Endodermal cell (in vitro differentiated cells): ENCODE results near the gene HOMER2. TPM values are rescaled to one million over a fixed set of nuclear protein-coding genes. Genes with fewer than 3 reads are reported as not detected.

Experiments
- DNase-seq: peaks from one replicate; pipeline ENCODE4 v3.0.0-alpha.2; 2017
- H3K27ac ChIP-seq: 2 replicates; pipeline ENCODE4 v1.5.1; 2013; ENCODE audit warnings: mild to moderate bottlenecking, low read depth, low read length, moderate library complexity
- H3K27me3 ChIP-seq: 2 replicates; pipeline ENCODE4 v1.6.1; 2013; ENCODE audit warnings: mild to moderate bottlenecking, low read length, moderate library complexity; ENCODE audit not compliant: insufficient read depth, control insufficient read depth, poor library complexity, severe bottlenecking
- H3K36me3 ChIP-seq: 2 replicates; pipeline ENCODE4 v1.7.0; 2013; ENCODE audit warnings: mild to moderate bottlenecking, low read length, moderate library complexity; ENCODE audit not compliant: control insufficient read depth, insufficient read depth
- H3K4me1 ChIP-seq: one replicate; pipeline ENCODE4 v1.7.0; 2013; ENCODE audit warnings: low read length; ENCODE audit not compliant: control insufficient read depth, insufficient read depth
- H3K4me3 ChIP-seq: 2 replicates; pipeline ENCODE4 v1.5.1; 2013; ENCODE audit warnings: mild to moderate bottlenecking, low read length, moderate library complexity
- H3K9ac ChIP-seq: 2 replicates; pipeline ENCODE4 v1.6.1; 2013; ENCODE audit warnings: mild to moderate bottlenecking, low read length, moderate library complexity; ENCODE audit not compliant: poor library complexity, severe bottlenecking; ENCODE audit errors: extremely low read depth
- H3K9me3 ChIP-seq: 2 replicates; pipeline ENCODE4 v1.6.1; 2013; ENCODE audit warnings: mild to moderate bottlenecking, low read length, moderate library complexity; ENCODE audit not compliant: control insufficient read depth
- H3K27ac Mint-ChIP-seq: 2 replicates; pipeline ENCODE4 v1.8.0; 2020; ENCODE audit warnings: mixed read lengths
- H3K27me3 Mint-ChIP-seq: 2 replicates; pipeline ENCODE4 v1.8.0; 2021; ENCODE audit warnings: mild to moderate bottlenecking, mixed read lengths; ENCODE audit not compliant: insufficient read depth
- H3K36me3 Mint-ChIP-seq: 2 replicates; pipeline ENCODE4 v1.8.0; 2020; ENCODE audit warnings: low read depth, mixed read lengths
- H3K4me1 Mint-ChIP-seq: 2 replicates; pipeline ENCODE4 v1.8.0; 2020; ENCODE audit warnings: mixed read lengths
- H3K4me3 Mint-ChIP-seq: 2 replicates; pipeline ENCODE4 v1.8.0; 2020; ENCODE audit warnings: mild to moderate bottlenecking, moderate library complexity, mixed read lengths
- H3K9me3 Mint-ChIP-seq: 2 replicates; pipeline ENCODE4 v1.8.0; 2020; ENCODE audit warnings: mild to moderate bottlenecking, mixed read lengths
- WGBS, 2 experiments: methylation state at CpG; one replicate each; pipeline versions ENCODE4 v1.1.5 to v1.1.7; 2013; ENCODE audit warnings: missing lambda C conversion rate in 2 of 2, mixed read lengths in 1 of 2; ENCODE audit not compliant: insufficient coverage in 1 of 2, insufficient read length in 1 of 2; 5-methylcytosine and 5-hydroxymethylcytosine counted together
- total RNA-seq, 2 donors: library from RNA; stranded (reverse); fragmentation: NEBNext Ultra II Directional in 1 of 2; extraction: Animal tissue kit (Norgen Biotek cat#: 25700) in 1 of 2; gene quantifications; 2 replicates in 1 of 2; 3 replicates in 1 of 2; pipeline ENCODE4 v1.2.1, GENCODE V29; 2021
- TF ChIP-seq, protein P1 (sequence below): fragments of 200-600 bp; sonication (generic); conservative IDR thresholded peaks from 2 replicates; pipeline ENCODE4 v1.5.0; 2021; ENCODE audit warnings: antibody characterized with exemption, mild to moderate bottlenecking

Gene HOMER2
- total RNA-seq, 2 donors from 2014 or later: 31.8 to 32.7 TPM

DNA sequence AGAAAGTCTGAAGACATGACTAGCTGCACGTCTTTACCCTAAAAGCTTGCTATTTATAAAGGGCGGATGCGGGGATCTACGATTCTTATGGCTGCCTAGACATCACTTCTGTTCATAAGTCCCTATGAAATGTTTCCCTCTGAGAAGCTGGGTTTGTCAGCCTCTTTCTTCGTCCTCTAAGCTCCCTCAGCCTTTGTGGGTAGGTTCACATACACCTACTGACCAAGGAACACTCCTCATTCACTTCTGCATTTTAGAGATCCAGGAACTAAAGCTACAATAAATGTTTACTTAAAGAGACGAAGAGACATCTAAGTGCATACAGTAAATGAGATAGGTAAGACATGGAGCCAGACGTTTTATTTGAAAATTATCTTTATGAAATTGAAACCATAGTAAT is 16.8 kb upstream of the HOMER2 start:
- no peaks in the 10 kb centered on the region for H3K36me3 Mint-ChIP-seq
- WGBS, 2 experiments: 91 to 94% methylated on average over 6 to 7 of the region's 7 CpGs
- H3K36me3 ChIP-seq: no peaks in the 10 kb centered on the region
- H3K4me3 Mint-ChIP-seq: no peak overlapping the region
- peaks cover 3% of the 10 kb centered on the region for H3K4me1 Mint-ChIP-seq
- no peak overlapping the region for H3K27ac ChIP-seq
- H3K27me3 Mint-ChIP-seq: no peaks in the 10 kb centered on the region
- H3K27ac Mint-ChIP-seq: no peak overlapping the region
- TF ChIP-seq, protein P1, sequence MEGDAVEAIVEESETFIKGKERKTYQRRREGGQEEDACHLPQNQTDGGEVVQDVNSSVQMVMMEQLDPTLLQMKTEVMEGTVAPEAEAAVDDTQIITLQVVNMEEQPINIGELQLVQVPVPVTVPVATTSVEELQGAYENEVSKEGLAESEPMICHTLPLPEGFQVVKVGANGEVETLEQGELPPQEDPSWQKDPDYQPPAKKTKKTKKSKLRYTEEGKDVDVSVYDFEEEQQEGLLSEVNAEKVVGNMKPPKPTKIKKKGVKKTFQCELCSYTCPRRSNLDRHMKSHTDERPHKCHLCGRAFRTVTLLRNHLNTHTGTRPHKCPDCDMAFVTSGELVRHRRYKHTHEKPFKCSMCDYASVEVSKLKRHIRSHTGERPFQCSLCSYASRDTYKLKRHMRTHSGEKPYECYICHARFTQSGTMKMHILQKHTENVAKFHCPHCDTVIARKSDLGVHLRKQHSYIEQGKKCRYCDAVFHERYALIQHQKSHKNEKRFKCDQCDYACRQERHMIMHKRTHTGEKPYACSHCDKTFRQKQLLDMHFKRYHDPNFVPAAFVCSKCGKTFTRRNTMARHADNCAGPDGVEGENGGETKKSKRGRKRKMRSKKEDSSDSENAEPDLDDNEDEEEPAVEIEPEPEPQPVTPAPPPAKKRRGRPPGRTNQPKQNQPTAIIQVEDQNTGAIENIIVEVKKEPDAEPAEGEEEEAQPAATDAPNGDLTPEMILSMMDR: no peak
- H3K9me3 ChIP-seq: no peaks in the 10 kb centered on the region
- H3K4me1 ChIP-seq: no peaks in the 10 kb centered on the region
- H3K27me3 ChIP-seq: no peaks in the 10 kb centered on the region
- no peak for DNase-seq
- H3K9ac ChIP-seq: no peak overlapping the region
- no peaks in the 10 kb centered on the region for H3K9me3 Mint-ChIP-seq
- no peak overlapping the region for H3K4me3 ChIP-seq

DNA sequence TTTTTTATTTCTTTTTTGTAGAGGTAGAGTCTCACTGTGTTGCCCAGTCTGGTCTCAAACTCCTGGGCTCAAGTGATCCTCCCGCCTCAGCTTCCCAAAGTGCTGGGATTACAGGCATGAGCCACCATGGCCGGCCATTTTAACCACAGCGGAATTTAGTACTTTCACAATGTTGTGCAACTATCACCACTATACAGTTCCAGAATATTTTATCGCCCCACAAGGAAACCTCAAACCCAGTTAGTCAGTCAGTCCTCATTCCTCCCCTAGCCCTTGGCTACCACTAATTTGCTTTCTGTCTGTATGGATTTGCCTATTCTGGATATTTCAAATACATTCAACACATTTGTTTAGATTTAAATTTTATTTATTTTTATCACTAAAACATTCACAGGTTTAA is 15.5 kb upstream of the HOMER2 start:
- H3K4me1 Mint-ChIP-seq: peaks cover 3% of the 10 kb centered on the region
- Histone ChIP-seq H3K27ac (no peak overlapping the region), H3K9ac (no peak overlapping the region), H3K27me3 (no peaks in the 10 kb centered on the region), H3K4me1 (no peaks in the 10 kb centered on the region), H3K9me3 (no peaks in the 10 kb centered on the region), H3K36me3 (no peaks in the 10 kb centered on the region), H3K4me3 (no peak overlapping the region)
- 91 to 96% methylated on average over 4 of the region's 4 CpGs for WGBS, 2 experiments
- H3K36me3 Mint-ChIP-seq: no peaks in the 10 kb centered on the region
- no peak overlapping the region for H3K4me3 Mint-ChIP-seq
- TF ChIP-seq, protein P1: no peak
- no peaks in the 10 kb centered on the region for H3K27me3 Mint-ChIP-seq
- no peak for DNase-seq
- no peaks in the 10 kb centered on the region for H3K9me3 Mint-ChIP-seq
- H3K27ac Mint-ChIP-seq: no peak overlapping the region

DNA sequence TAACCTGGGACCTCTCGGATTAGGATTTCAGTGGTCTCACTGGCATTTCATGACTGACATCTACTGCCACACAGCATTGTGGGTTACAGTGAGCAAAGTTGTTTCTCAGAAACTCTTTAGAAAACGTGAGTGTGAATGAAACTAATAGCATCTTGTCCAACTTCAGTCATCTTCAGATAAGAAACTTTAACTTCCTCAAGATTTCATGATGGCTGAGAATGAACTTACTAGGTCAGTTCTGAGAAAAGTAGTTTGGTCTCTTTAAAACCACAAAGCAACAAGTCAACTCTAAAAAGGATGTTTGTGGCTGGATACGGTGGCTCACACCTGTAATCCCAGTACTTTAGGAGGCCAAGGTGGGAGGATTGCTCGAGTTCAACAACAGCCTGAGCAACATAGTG is 14.2 kb upstream of the HOMER2 start:
- TF ChIP-seq, protein P1: no peak
- H3K27me3 Mint-ChIP-seq: no peaks in the 10 kb centered on the region
- no peak for DNase-seq
- 93 to 100% methylated on average over 4 of the region's 4 CpGs for WGBS, 2 experiments
- H3K9ac ChIP-seq: no peak overlapping the region
- H3K4me3 ChIP-seq: no peak overlapping the region
- no peaks in the 10 kb centered on the region for H3K36me3 ChIP-seq
- no peaks in the 10 kb centered on the region for H3K9me3 ChIP-seq
- no peaks in the 10 kb centered on the region for H3K36me3 Mint-ChIP-seq
- H3K4me1 Mint-ChIP-seq: peaks cover 3% of the 10 kb centered on the region
- H3K9me3 Mint-ChIP-seq: no peaks in the 10 kb centered on the region
- no peaks in the 10 kb centered on the region for H3K27me3 ChIP-seq
- no peak overlapping the region for H3K27ac Mint-ChIP-seq
- H3K27ac ChIP-seq: no peak overlapping the region
- H3K4me1 ChIP-seq: no peaks in the 10 kb centered on the region
- no peak overlapping the region for H3K4me3 Mint-ChIP-seq
